Activated T-cell treated with anti-CD3 and anti-CD28 coated beads, Interleukin-2, amount 50 U/mL, for 24 hours (primary cell): Measurements from ENCODE around the gene BMPR1B.
"Not testable (repeated sequence)": the region's sequence is repeated elsewhere in the genome, so short reads cannot be mapped to it uniquely, and the experiment has no call there.

ENCODE experiments used
- DNase-seq: peaks from one replicate; pipeline ENCODE4 v3.0.0-alpha.2; 2020
- H3K27ac Mint-ChIP-seq: 2 replicates; pipeline ENCODE4 v1.8.0; 2020; ENCODE audit warnings: mild to moderate bottlenecking, mixed read lengths
- H3K27me3 Mint-ChIP-seq: 2 replicates; pipeline ENCODE4 v1.8.0; 2020; ENCODE audit warnings: mixed read lengths
- H3K36me3 Mint-ChIP-seq: 2 replicates; pipeline ENCODE4 v1.8.0; 2020; ENCODE audit warnings: low read depth, mixed read lengths
- H3K4me1 Mint-ChIP-seq: 2 replicates; pipeline ENCODE4 v1.8.0; 2020; ENCODE audit warnings: low read depth, mixed read lengths
- H3K4me3 Mint-ChIP-seq: 2 replicates; pipeline ENCODE4 v1.8.0; 2020; ENCODE audit warnings: mild to moderate bottlenecking, moderate library complexity, mixed read lengths
- H3K9me3 Mint-ChIP-seq: 2 replicates; pipeline ENCODE4 v1.8.0; 2020; ENCODE audit warnings: mixed read lengths

The BMPR1B gene

GRCh38 chr4:94801016-94801415 is 43.3 kb downstream of the BMPR1B start:
- Mint-ChIP-seq H3K4me3 (no peak overlapping the region), H3K27me3 (no peaks in the 10 kb centered on the region), H3K9me3 (no peaks in the 10 kb centered on the region), H3K27ac (no peak overlapping the region), H3K4me1 (no peaks in the 10 kb centered on the region), H3K36me3 (no peaks in the 10 kb centered on the region)
- no peak for DNase-seq

GRCh38 chr4:94802091-94802490 is 44.3 kb downstream of the BMPR1B start:
- Mint-ChIP-seq H3K4me1 (no peaks in the 10 kb centered on the region), H3K27me3 (no peaks in the 10 kb centered on the region), H3K4me3 (no peak overlapping the region), H3K9me3 (no peaks in the 10 kb centered on the region), H3K27ac (no peak overlapping the region), H3K36me3 (no peaks in the 10 kb centered on the region)
- DNase-seq: no peak

GRCh38 chr4:94803181-94803580 is 45.4 kb downstream of the BMPR1B start:
- Mint-ChIP-seq H3K9me3 (no peaks in the 10 kb centered on the region), H3K27ac (no peak overlapping the region)
- no peak for DNase-seq

GRCh38 chr4:94804650-94805049 is 46.9 kb downstream of the BMPR1B start:
- no peaks in the 10 kb centered on the region for H3K27me3 Mint-ChIP-seq
- H3K9me3 Mint-ChIP-seq: no peaks in the 10 kb centered on the region
- H3K27ac Mint-ChIP-seq: no peak overlapping the region

More at GRCh38 chr4:94803181-94803580, 45.4 kb downstream of the BMPR1B start:
- Mint-ChIP-seq H3K4me1 (no peaks in the 10 kb centered on the region), H3K27me3 (no peaks in the 10 kb centered on the region), H3K36me3 (no peaks in the 10 kb centered on the region), H3K4me3 (no peak overlapping the region)

GRCh38 chr4:94806376-94806775 is 48.6 kb downstream of the BMPR1B start:
- no peak overlapping the region for H3K4me3 Mint-ChIP-seq
- H3K36me3 Mint-ChIP-seq: no peaks in the 10 kb centered on the region
- no peak overlapping the region for H3K27ac Mint-ChIP-seq
- no peaks in the 10 kb centered on the region for H3K4me1 Mint-ChIP-seq
- DNase-seq: no peak
- no peaks in the 10 kb centered on the region for H3K27me3 Mint-ChIP-seq
- no peaks in the 10 kb centered on the region for H3K9me3 Mint-ChIP-seq

More at GRCh38 chr4:94804650-94805049, 46.9 kb downstream of the BMPR1B start:
- DNase-seq: no peak
- no peak overlapping the region for H3K4me3 Mint-ChIP-seq
- no peaks in the 10 kb centered on the region for H3K4me1 Mint-ChIP-seq
- H3K36me3 Mint-ChIP-seq: no peaks in the 10 kb centered on the region

- H3K4me3 Mint-ChIP-seq: no peak overlapping the region
- no peaks in the 10 kb centered on the region for H3K4me1 Mint-ChIP-seq
- no peaks in the 10 kb centered on the region for H3K27me3 Mint-ChIP-seq
- no peaks in the 10 kb centered on the region for H3K9me3 Mint-ChIP-seq
- no peaks in the 10 kb centered on the region for H3K36me3 Mint-ChIP-seq
- no peak overlapping the region for H3K27ac Mint-ChIP-seq
- DNase-seq: no peak
Measured at GRCh38 chr4:94811643-94812042, 53.9 kb downstream of the BMPR1B start.

GRCh38 chr4:94813221-94813620 is 55.5 kb downstream of the BMPR1B start:
- Mint-ChIP-seq H3K4me1 (no peaks in the 10 kb centered on the region), H3K27me3 (no peaks in the 10 kb centered on the region), H3K36me3 (no peaks in the 10 kb centered on the region), H3K4me3 (no peak overlapping the region), H3K27ac (no peak overlapping the region), H3K9me3 (no peaks in the 10 kb centered on the region)
- no peak for DNase-seq

- Mint-ChIP-seq H3K27ac (no peak overlapping the region), H3K36me3 (no peaks in the 10 kb centered on the region), H3K9me3 (no peaks in the 10 kb centered on the region), H3K4me1 (no peaks in the 10 kb centered on the region), H3K27me3 (no peaks in the 10 kb centered on the region), H3K4me3 (no peak overlapping the region)
- no peak for DNase-seq
Measured at GRCh38 chr4:94814237-94814636, 56.5 kb downstream of the BMPR1B start.

- no peaks in the 10 kb centered on the region for H3K27me3 Mint-ChIP-seq
- DNase-seq: no peak
- H3K27ac Mint-ChIP-seq: no peak overlapping the region
- H3K4me3 Mint-ChIP-seq: no peak overlapping the region
- no peaks in the 10 kb centered on the region for H3K4me1 Mint-ChIP-seq
- no peaks in the 10 kb centered on the region for H3K36me3 Mint-ChIP-seq
- H3K9me3 Mint-ChIP-seq: no peaks in the 10 kb centered on the region
Measured at GRCh38 chr4:94819371-94820168, 61.8 kb downstream of the BMPR1B start.

GRCh38 chr4:94826206-94826605 is 68.5 kb downstream of the BMPR1B start:
- no peaks in the 10 kb centered on the region for H3K36me3 Mint-ChIP-seq
- H3K9me3 Mint-ChIP-seq: no peaks in the 10 kb centered on the region
- no peak overlapping the region for H3K4me3 Mint-ChIP-seq
- no peak overlapping the region for H3K27ac Mint-ChIP-seq
- H3K4me1 Mint-ChIP-seq: peaks cover 1% of the 10 kb centered on the region
- no peak for DNase-seq
- peaks cover 8% of the 10 kb centered on the region for H3K27me3 Mint-ChIP-seq

- no peak overlapping the region for H3K4me3 Mint-ChIP-seq
- H3K9me3 Mint-ChIP-seq: no peaks in the 10 kb centered on the region
- no peak for DNase-seq
- H3K27me3 Mint-ChIP-seq: peaks cover 8% of the 10 kb centered on the region
- no peak overlapping the region for H3K27ac Mint-ChIP-seq
- H3K4me1 Mint-ChIP-seq: peaks cover 1% of the 10 kb centered on the region
- H3K36me3 Mint-ChIP-seq: no peaks in the 10 kb centered on the region
Measured at GRCh38 chr4:94827481-94828110, 69.8 kb downstream of the BMPR1B start.

GRCh38 chr4:94828882-94829281 is 71.1 kb downstream of the BMPR1B start:
- H3K4me1 Mint-ChIP-seq: peaks cover 1% of the 10 kb centered on the region
- no peaks in the 10 kb centered on the region for H3K9me3 Mint-ChIP-seq
- no peaks in the 10 kb centered on the region for H3K36me3 Mint-ChIP-seq
- DNase-seq: no peak
- H3K4me3 Mint-ChIP-seq: no peak overlapping the region
- H3K27ac Mint-ChIP-seq: no peak overlapping the region
- H3K27me3 Mint-ChIP-seq: peaks cover 8% of the 10 kb centered on the region

GRCh38 chr4:94831607-94832006 is 73.9 kb downstream of the BMPR1B start:
- no peak for DNase-seq
- H3K27ac Mint-ChIP-seq: no peak overlapping the region
- H3K36me3 Mint-ChIP-seq: no peaks in the 10 kb centered on the region
- no peaks in the 10 kb centered on the region for H3K4me1 Mint-ChIP-seq
- no peak overlapping the region for H3K4me3 Mint-ChIP-seq
- no peaks in the 10 kb centered on the region for H3K27me3 Mint-ChIP-seq
- no peaks in the 10 kb centered on the region for H3K9me3 Mint-ChIP-seq

- DNase-seq, H3K9me3 Mint-ChIP-seq, H3K27ac Mint-ChIP-seq, H3K36me3 Mint-ChIP-seq, H3K4me1 Mint-ChIP-seq, H3K4me3 Mint-ChIP-seq, H3K27me3 Mint-ChIP-seq: not testable (repeated sequence)
Measured at GRCh38 chr4:94832329-94832728, 74.6 kb downstream of the BMPR1B start.

GRCh38 chr4:94833394-94833793 is 75.6 kb downstream of the BMPR1B start:
- no peaks in the 10 kb centered on the region for H3K4me1 Mint-ChIP-seq
- DNase-seq: no peak
- no peak overlapping the region for H3K4me3 Mint-ChIP-seq
- H3K27me3 Mint-ChIP-seq: no peaks in the 10 kb centered on the region
- no peaks in the 10 kb centered on the region for H3K9me3 Mint-ChIP-seq
- H3K27ac Mint-ChIP-seq: no peak overlapping the region
- no peaks in the 10 kb centered on the region for H3K36me3 Mint-ChIP-seq
